Transverse colon (tissue), 4 donors: ENCODE measurements around the gene NXPE3. TPM values are rescaled to one million over a fixed set of nuclear protein-coding genes. Genes with fewer than 3 reads are reported as not detected.

Experiments
- DNase-seq: peaks from one replicate; pipeline ENCODE4 v3.0.0-alpha.2; 2019
- H3K27ac ChIP-seq, 4 donors: fragments of 200-600 bp; sonication (generic); 2 replicates each; pipeline ENCODE4 v1.5.1; 2016 to 2018; ENCODE audit warnings: inconsistent platforms in 4 of 4
- H3K27me3 ChIP-seq: fragments of 200-600 bp; sonication (generic); 2 replicates; pipeline ENCODE4 v1.5.1; 2017; ENCODE audit warnings: inconsistent platforms
- H3K36me3 ChIP-seq, 4 donors: fragments of 200-600 bp; sonication (generic); 2 replicates each; pipeline ENCODE4 v1.5.1; 2017 to 2019; ENCODE audit warnings: inconsistent platforms in 4 of 4
- H3K4me1 ChIP-seq, 4 donors: fragments of 200-600 bp; sonication (generic); 2 replicates each; pipeline ENCODE4 v1.5.1; 2017 to 2020; ENCODE audit warnings: inconsistent platforms in 4 of 4
- H3K4me3 ChIP-seq, 4 donors: fragments of 200-600 bp; sonication (generic); 1 replicate in 1 of 4; 2 replicates in 3 of 4; pipeline versions ENCODE4 v1.5.1 to v1.6.1; 2017 to 2019; ENCODE audit warnings: inconsistent platforms in 4 of 4
- H3K9me3 ChIP-seq, 2 donors: fragments of 200-600 bp; sonication (generic); 2 replicates each; pipeline ENCODE4 v1.5.1; 2017 to 2019; ENCODE audit warnings: inconsistent platforms in 2 of 2
- EP300 ChIP-seq: sonication (generic); formaldehyde crosslinking; IDR thresholded peaks from one replicate; pipeline ENCODE4 v1.6.1; 2017; ENCODE audit warnings: antibody characterized with exemption, low read depth
- POLR2A ChIP-seq: fragments of 450-650 bp; IDR thresholded peaks from one replicate; pipeline ENCODE4 v1.6.1; 2016; ENCODE audit warnings: antibody characterized with exemption, mild to moderate bottlenecking, moderate library complexity
- POLR2AphosphoS5 ChIP-seq, 3 donors: sonication (generic); formaldehyde crosslinking; IDR thresholded peaks; one replicate each; pipeline ENCODE4 v1.6.1; 2016; ENCODE audit warnings: antibody characterized with exemption in 3 of 3
- WGBS, 2 donors: methylation state at CpG; one replicate each; pipeline ENCODE4 v1.1.5; 2018; ENCODE audit warnings: low coverage in 1 of 2; 5-methylcytosine and 5-hydroxymethylcytosine counted together
- in situ Hi-C, 4 donors: fragments of 200-750 bp; cut with MboI; loops; one replicate each; pipeline versions ENCODE4 v1.15.0 to v1.15.1; 2017; ENCODE audit warnings: low sequenced_read_pairs in 3 of 4, low pct_ligation_motif_present in 1 of 4, low pct_unique_long_range_greater_than_20kb in 1 of 4
- intact Hi-C: fragments of 100-400 bp; cut with DNase I; formaldehyde crosslinking; loops from one replicate; pipeline ENCODE4 v1.15.1; 2023; ENCODE audit warnings: low total_unique reads
- total RNA-seq, 4 donors: library from RNA; depleted of rRNA; stranded (reverse); fragments of >200 nt; gene quantifications; one replicate each; pipeline ENCODE4 v1.1.0, GENCODE V29; 2016
- TF ChIP-seq, protein P1 (sequence below), 5 experiments: fragments of 200-600 bp in 3 of 5; fragments of 450-650 bp in 2 of 5; sonication (generic) in 3 of 5; IDR thresholded peaks; 1 replicate in 2 of 5; 2 replicates in 3 of 5; pipeline ENCODE4 v1.5.1; 2016 to 2017; ENCODE audit warnings: antibody characterized with exemption in 5 of 5, inconsistent platforms in 3 of 5, mild to moderate bottlenecking in 2 of 5, moderate library complexity in 1 of 5

Gene NXPE3
- total RNA-seq, 4 donors from 2014 or later, result 2.2 to 8.1 (median 2.9) TPM

DNA sequence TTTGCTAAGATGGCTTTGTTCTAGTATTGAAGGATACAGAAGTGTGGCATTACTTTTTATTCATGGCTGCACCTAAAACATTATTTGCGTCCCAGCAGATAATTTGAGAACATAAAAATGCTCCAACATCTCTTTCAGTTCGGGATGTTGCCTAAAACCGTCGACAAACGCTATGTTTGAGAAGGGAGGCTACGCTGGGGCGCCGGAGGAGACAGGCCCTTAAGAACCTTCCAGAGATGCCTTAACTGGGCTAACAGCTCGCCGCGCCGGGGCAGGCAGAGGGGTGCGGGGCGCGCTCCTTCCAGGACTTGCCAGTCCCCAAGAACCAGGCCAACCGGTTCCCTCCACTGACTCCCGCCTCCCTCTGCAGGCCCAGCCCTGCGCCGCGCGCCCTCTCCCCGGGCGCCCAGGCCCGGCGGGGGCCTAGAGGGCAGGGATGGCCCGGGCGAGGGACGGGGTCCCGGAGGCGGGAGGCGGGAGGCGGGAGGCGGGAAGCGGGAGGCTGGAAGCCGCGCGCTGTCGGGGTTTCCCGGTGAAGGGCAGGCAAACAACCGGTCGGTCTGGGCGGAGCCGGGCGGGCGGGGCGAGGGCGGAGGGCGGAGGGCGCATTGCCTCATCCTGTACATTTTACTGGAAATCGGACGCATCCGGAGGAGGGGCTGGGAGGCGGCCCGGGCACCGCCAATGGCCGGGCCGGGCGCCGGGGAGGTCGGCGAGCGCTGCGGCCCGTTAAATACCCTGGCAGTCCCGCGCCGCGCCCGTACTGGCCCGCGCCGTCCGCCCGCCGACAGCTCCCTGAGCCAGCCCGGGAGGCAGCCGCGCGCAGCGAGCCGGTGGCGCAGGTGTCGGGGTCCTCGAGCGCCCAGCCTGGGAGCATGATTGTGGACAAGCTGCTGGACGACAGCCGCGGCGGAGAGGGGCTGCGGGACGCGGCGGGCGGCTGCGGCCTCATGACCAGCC lies 70.0 kb downstream of the NXPE3 start, which contains the start of gene NFKBIZ:
NFKBIZ (plus strand) TSS at position 761 of the 960 bp plus-strand sequence; CDS start at position 876, 115 bp downstream.
- Histone ChIP-seq H3K36me3 (peaks cover 0 to 19% (median 7%) of the 10 kb centered on the region in 4 donors), H3K9me3 (no peaks in the 10 kb centered on the region), H3K4me3 (peak within 1 kb of the TSS; percentile 63 to 99 (median 94)), H3K27ac (peak within 1 kb of the TSS; percentile 96 to 100 (median 99)), H3K4me1 (peaks cover 13 to 62% (median 33%) of the 10 kb centered on the region in 4 donors), H3K27me3 (no peaks in the 10 kb centered on the region)
- TF ChIP-seq, protein P1, sequence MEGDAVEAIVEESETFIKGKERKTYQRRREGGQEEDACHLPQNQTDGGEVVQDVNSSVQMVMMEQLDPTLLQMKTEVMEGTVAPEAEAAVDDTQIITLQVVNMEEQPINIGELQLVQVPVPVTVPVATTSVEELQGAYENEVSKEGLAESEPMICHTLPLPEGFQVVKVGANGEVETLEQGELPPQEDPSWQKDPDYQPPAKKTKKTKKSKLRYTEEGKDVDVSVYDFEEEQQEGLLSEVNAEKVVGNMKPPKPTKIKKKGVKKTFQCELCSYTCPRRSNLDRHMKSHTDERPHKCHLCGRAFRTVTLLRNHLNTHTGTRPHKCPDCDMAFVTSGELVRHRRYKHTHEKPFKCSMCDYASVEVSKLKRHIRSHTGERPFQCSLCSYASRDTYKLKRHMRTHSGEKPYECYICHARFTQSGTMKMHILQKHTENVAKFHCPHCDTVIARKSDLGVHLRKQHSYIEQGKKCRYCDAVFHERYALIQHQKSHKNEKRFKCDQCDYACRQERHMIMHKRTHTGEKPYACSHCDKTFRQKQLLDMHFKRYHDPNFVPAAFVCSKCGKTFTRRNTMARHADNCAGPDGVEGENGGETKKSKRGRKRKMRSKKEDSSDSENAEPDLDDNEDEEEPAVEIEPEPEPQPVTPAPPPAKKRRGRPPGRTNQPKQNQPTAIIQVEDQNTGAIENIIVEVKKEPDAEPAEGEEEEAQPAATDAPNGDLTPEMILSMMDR (IDR thresholded peaks at IDR 0.05), result peak in 1 of 5 experiments; percentile 14
- TF ChIP-seq EP300 (peak; percentile 61), POLR2AphosphoS5 (IDR thresholded peaks at IDR 0.05) (peak; percentile 87 to 99 (median 98)), POLR2A (peak; percentile 90)
- intact Hi-C loops, result no loop called here
- WGBS, 2 donors, result 4% methylated on average over 4 to 33 of the region's 95 CpGs
- peak; percentile 98 for DNase-seq
- in situ Hi-C loops, result no loop called here

DNA sequence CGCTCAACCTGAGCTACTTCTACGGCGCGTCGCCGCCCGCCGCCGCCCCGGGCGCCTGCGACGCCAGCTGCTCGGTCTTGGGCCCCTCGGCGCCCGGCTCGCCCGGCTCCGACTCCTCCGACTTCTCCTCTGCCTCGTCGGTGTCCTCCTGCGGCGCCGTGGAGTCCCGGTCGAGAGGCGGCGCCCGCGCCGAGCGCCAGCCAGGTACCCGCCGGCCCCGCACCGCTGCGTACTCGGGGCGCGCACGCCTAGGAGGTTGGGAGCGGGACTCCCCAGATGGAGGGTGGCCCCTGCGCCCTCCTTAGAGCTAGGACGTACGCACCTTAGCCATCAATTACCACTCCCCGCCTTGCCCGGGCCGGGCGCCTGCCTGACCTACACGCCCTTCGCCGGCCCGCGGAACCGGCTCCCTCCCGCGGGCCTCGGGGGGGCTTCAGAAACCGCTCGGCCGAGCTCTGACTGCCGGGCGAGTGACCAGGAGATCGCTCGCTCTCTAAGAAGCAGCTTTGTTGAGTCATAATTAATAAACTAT lies 70.8 kb downstream of the NXPE3 start:
- 1 to 17% methylated on average over 1 to 60 of the region's 67 CpGs for WGBS, 2 donors
- Histone ChIP-seq H3K27me3 (no peaks in the 10 kb centered on the region), H3K36me3 (peaks cover 0 to 27% (median 10%) of the 10 kb centered on the region in 4 donors), H3K4me3 (peak overlapping the region; percentile 63 to 99 (median 94)), H3K4me1 (peaks cover 13 to 67% (median 34%) of the 10 kb centered on the region in 4 donors), H3K27ac (peak overlapping the region; percentile 96 to 100 (median 99)), H3K9me3 (no peaks in the 10 kb centered on the region)
- TF ChIP-seq POLR2A (no peak), EP300 (no peak)
- TF ChIP-seq, protein P1 (IDR thresholded peaks at IDR 0.05), result peak in 1 of 5 experiments; percentile 8
- intact Hi-C loops, result loop anchor here (10.0 kb wide), 1 partner anchor 45 kb away; no protein-coding TSS in a partner anchor
- in situ Hi-C loops, result no loop called here
- DNase-seq, result peak; percentile 52

DNA sequence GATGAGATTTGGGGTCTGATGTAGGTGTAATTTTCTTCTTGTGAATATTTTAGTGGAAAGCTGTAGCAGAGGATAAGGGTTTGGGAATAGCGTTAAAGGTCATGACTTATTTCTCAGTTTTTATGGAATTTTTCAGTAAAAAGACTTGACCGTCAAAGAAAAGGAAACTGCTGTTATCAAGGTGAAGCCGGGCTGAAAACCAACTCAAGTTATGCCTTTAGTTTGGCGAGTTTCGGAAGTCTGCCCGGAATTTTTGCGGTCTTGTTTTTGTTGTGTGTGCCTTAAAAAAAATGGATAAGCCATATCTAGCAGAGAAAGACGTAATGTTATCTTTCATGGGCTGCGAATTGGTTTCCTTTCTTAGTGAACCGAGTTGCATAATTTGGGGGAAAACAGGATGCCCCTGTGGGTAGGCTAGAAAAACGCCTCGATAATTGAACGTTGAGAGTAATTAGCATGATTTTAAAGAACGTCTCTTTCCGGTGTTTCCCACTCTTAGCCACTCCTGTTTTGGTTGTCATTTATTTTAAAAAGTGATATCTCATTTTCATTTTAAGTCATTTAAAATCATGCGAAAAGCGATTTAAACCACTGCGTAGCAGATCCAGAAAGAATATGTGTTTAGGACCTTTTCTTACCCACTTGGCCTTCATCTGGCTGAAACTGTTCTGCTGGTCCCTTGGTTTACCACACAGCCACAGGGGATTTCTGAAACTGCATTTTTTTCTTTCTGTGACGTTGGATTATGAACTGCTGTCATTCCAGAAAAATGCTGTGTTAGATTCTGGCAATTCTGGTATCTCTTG lies 71.4 kb downstream of the NXPE3 start:
- Histone ChIP-seq H3K27ac (peak overlapping the region; percentile 96 to 100 (median 99)), H3K36me3 (peaks cover 0 to 33% (median 14%) of the 10 kb centered on the region in 4 donors), H3K27me3 (no peaks in the 10 kb centered on the region), H3K4me1 (peaks cover 13 to 69% (median 39%) of the 10 kb centered on the region in 4 donors), H3K9me3 (no peaks in the 10 kb centered on the region), H3K4me3 (peak overlapping the region; percentile 63 to 99 (median 94))
- in situ Hi-C loops (no loop called here), intact Hi-C loops (loop anchor here (10.0 kb wide), 1 partner anchor 46 kb away; no protein-coding TSS in a partner anchor)
- 0 to 1% methylated on average over 19 of the region's 19 CpGs for WGBS, 2 donors
- TF ChIP-seq, protein P1 (IDR thresholded peaks at IDR 0.05), result peak in 2 of 5 experiments; percentile 6 to 10
- TF ChIP-seq EP300 (no peak), POLR2AphosphoS5 (IDR thresholded peaks at IDR 0.05) (peak; percentile 53 to 73 (median 66)), POLR2A (peak; percentile 52)
- no peak for DNase-seq
